ENCODE data around the gene RBM39.

DNA sequence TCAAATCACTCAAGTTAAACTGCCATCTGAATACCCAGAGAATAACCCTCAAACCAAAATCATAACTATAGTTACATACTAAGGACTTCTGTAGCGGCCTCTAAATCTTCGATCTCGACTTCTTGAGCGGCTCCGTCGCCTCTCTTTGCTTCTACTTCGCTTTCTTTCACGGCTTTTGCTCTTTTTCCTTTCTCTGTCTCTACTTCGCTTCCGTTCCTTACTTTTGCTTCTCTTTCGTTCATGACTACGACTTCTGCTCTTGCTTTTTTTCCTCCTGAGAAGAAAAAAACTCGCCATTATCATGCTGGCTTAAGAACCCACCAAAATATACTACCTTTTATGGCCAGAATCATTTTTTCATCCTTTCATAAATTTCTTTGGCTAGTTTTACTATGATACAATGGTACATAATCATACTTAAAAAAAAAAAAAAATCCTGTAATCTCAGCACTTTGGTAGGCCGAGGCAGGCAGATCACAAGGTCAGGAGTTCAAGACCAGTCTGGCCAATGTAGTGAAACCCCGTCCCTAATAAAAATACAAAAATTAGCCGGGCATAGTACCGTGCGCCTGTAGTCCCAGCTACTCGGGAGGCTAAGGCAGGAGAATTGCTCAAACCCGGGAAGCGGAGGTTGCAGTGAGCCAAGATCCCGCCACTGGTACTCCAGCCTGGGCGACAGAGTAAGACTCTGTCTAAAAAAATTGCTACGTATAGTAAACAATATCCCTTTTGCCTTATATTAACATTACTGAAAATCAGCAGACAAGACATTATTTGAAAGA lies 10.0 kb downstream of the RBM39 start:
- TF ChIP-seq, protein P1, sequence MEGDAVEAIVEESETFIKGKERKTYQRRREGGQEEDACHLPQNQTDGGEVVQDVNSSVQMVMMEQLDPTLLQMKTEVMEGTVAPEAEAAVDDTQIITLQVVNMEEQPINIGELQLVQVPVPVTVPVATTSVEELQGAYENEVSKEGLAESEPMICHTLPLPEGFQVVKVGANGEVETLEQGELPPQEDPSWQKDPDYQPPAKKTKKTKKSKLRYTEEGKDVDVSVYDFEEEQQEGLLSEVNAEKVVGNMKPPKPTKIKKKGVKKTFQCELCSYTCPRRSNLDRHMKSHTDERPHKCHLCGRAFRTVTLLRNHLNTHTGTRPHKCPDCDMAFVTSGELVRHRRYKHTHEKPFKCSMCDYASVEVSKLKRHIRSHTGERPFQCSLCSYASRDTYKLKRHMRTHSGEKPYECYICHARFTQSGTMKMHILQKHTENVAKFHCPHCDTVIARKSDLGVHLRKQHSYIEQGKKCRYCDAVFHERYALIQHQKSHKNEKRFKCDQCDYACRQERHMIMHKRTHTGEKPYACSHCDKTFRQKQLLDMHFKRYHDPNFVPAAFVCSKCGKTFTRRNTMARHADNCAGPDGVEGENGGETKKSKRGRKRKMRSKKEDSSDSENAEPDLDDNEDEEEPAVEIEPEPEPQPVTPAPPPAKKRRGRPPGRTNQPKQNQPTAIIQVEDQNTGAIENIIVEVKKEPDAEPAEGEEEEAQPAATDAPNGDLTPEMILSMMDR (IDR thresholded peaks at IDR 0.05; ENCODE audit: insufficient read depth, low read length, poor library complexity, severe bottlenecking), result no peak
- no peak for TF ChIP-seq EZH2phosphoT487 (conservative IDR thresholded peaks at IDR 0.05; ENCODE audit: low read length)

Measured in SU-DHL-6 (cell line).